ENCODE data around the gene SEMA4D.

The SEMA4D gene

GRCh38 chr9:89432986-89433530, 64.9 kb downstream of the SEMA4D start:
- TF ChIP-seq SPI1 (IDR thresholded peaks at IDR 0.05; ENCODE audit: borderline replicate concordance, low read depth) (no peak), POLR2AphosphoS5 (IDR thresholded peaks at IDR 0.05; ENCODE audit: low read depth) (no peak), GABPA (IDR thresholded peaks at IDR 0.05; ENCODE audit: low read depth) (no peak)
- TF ChIP-seq, protein P1, sequence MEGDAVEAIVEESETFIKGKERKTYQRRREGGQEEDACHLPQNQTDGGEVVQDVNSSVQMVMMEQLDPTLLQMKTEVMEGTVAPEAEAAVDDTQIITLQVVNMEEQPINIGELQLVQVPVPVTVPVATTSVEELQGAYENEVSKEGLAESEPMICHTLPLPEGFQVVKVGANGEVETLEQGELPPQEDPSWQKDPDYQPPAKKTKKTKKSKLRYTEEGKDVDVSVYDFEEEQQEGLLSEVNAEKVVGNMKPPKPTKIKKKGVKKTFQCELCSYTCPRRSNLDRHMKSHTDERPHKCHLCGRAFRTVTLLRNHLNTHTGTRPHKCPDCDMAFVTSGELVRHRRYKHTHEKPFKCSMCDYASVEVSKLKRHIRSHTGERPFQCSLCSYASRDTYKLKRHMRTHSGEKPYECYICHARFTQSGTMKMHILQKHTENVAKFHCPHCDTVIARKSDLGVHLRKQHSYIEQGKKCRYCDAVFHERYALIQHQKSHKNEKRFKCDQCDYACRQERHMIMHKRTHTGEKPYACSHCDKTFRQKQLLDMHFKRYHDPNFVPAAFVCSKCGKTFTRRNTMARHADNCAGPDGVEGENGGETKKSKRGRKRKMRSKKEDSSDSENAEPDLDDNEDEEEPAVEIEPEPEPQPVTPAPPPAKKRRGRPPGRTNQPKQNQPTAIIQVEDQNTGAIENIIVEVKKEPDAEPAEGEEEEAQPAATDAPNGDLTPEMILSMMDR (IDR thresholded peaks at IDR 0.05; ENCODE audit: insufficient read depth, low read length) = no peak
- TF ChIP-seq, protein P2, sequence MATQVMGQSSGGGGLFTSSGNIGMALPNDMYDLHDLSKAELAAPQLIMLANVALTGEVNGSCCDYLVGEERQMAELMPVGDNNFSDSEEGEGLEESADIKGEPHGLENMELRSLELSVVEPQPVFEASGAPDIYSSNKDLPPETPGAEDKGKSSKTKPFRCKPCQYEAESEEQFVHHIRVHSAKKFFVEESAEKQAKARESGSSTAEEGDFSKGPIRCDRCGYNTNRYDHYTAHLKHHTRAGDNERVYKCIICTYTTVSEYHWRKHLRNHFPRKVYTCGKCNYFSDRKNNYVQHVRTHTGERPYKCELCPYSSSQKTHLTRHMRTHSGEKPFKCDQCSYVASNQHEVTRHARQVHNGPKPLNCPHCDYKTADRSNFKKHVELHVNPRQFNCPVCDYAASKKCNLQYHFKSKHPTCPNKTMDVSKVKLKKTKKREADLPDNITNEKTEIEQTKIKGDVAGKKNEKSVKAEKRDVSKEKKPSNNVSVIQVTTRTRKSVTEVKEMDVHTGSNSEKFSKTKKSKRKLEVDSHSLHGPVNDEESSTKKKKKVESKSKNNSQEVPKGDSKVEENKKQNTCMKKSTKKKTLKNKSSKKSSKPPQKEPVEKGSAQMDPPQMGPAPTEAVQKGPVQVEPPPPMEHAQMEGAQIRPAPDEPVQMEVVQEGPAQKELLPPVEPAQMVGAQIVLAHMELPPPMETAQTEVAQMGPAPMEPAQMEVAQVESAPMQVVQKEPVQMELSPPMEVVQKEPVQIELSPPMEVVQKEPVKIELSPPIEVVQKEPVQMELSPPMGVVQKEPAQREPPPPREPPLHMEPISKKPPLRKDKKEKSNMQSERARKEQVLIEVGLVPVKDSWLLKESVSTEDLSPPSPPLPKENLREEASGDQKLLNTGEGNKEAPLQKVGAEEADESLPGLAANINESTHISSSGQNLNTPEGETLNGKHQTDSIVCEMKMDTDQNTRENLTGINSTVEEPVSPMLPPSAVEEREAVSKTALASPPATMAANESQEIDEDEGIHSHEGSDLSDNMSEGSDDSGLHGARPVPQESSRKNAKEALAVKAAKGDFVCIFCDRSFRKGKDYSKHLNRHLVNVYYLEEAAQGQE (IDR thresholded peaks at IDR 0.05; ENCODE audit: insufficient replicate concordance, low read depth) = no peak
- Histone ChIP-seq H3K27ac (replicated peaks) (no peak overlapping the region), H3K4me3 (replicated peaks; ENCODE audit: insufficient read depth, low read length) (no peak overlapping the region), H3K27me3 (ENCODE audit: insufficient read depth, poor library complexity, severe bottlenecking) (no peaks in the 10 kb centered on the region)
- no peak for DNase-seq (ENCODE audit: low read depth in 1 of 2, low spot score in 1 of 2)

DNA sequence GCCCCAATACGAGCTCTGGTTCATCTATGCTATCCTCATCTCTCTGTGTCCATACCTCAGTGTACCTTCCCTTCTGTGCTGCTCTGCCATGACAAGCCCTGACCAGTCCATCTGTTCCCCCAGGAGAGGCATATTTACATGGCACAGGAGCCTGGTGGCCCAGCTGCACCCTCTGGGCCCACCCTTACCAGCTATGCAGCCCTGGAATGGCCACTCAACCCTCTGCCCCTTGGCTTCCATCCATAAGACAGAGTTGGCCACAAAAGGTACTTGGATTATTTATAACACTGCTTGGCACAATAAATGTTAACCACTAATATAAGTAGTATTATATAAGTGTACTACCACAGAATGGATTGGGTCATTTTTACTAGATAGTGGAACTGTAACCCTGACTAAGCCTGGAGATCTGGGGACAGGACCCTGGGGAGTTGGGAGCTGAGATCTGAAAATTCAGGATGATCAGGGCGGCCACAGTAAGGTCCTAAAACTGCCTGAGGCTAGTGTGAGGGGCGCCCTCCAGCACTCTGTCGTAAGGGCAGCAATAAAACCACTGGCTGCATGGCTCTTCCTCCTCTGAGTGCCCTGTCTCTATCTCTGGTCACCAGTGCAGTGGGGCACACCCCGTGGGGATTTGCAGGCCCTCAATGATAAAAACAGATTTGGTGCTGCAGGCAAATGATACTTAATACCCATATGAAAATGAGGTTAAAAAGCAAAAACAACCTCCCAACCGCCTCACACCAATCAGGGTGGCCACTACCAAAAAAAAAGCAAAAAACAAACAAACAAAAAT, 65.8 kb downstream of the SEMA4D start:
- TF ChIP-seq, protein P2 (IDR thresholded peaks at IDR 0.05; ENCODE audit: insufficient replicate concordance, low read depth) = no peak
- no peak for TF ChIP-seq POLR2AphosphoS5 (IDR thresholded peaks at IDR 0.05; ENCODE audit: low read depth)
- TF ChIP-seq, protein P1 (IDR thresholded peaks at IDR 0.05; ENCODE audit: insufficient read depth, low read length) = no peak
- TF ChIP-seq GABPA (IDR thresholded peaks at IDR 0.05; ENCODE audit: low read depth) = no peak
- TF ChIP-seq SPI1 (IDR thresholded peaks at IDR 0.05; ENCODE audit: borderline replicate concordance, low read depth) = no peak
- H3K27me3 ChIP-seq (ENCODE audit: insufficient read depth, poor library complexity, severe bottlenecking) = no peaks in the 10 kb centered on the region
- no peak overlapping the region for H3K4me3 ChIP-seq (replicated peaks; ENCODE audit: insufficient read depth, low read length)
- DNase-seq (ENCODE audit: low read depth in 1 of 2, low spot score in 1 of 2) = no peak
- no peak overlapping the region for H3K27ac ChIP-seq (replicated peaks)

GRCh38 chr9:89430995-89431394, 66.9 kb downstream of the SEMA4D start:
- Histone ChIP-seq H3K27ac (replicated peaks) (no peak overlapping the region), H3K4me3 (replicated peaks; ENCODE audit: insufficient read depth, low read length) (no peak overlapping the region), H3K27me3 (ENCODE audit: insufficient read depth, poor library complexity, severe bottlenecking) (no peaks in the 10 kb centered on the region)
- no peak for DNase-seq (ENCODE audit: low read depth in 1 of 2, low spot score in 1 of 2)
- TF ChIP-seq GABPA (IDR thresholded peaks at IDR 0.05; ENCODE audit: low read depth) (no peak), SPI1 (IDR thresholded peaks at IDR 0.05; ENCODE audit: borderline replicate concordance, low read depth) (no peak), POLR2AphosphoS5 (IDR thresholded peaks at IDR 0.05; ENCODE audit: low read depth) (no peak)
- TF ChIP-seq, protein P1 (IDR thresholded peaks at IDR 0.05; ENCODE audit: insufficient read depth, low read length) = no peak
- TF ChIP-seq, protein P2 (IDR thresholded peaks at IDR 0.05; ENCODE audit: insufficient replicate concordance, low read depth) = no peak

Measured in HL-60 (cell line).